Activated CD4-positive, alpha-beta T cell treated with anti-CD3 and anti-CD28 coated beads for 48 hours (primary cell): ENCODE results near the gene CACNA1G.

Source experiments
- DNase-seq: peaks from one replicate; pipeline ENCODE4 v3.0.0-alpha.2; 2020

The CACNA1G gene

GRCh38 chr17:50635732-50635981 is 75.1 kb downstream of the CACNA1G start:
- no peak for DNase-seq

- DNase-seq, result no peak
Observed at GRCh38 chr17:50635982-50636803, 75.7 kb downstream of the CACNA1G start.

GRCh38 chr17:50636804-50637195 is 76.3 kb downstream of the CACNA1G start:
- no peak for DNase-seq

- no peak for DNase-seq
Observed at GRCh38 chr17:50637829-50638605, 77.5 kb downstream of the CACNA1G start.

DNA sequence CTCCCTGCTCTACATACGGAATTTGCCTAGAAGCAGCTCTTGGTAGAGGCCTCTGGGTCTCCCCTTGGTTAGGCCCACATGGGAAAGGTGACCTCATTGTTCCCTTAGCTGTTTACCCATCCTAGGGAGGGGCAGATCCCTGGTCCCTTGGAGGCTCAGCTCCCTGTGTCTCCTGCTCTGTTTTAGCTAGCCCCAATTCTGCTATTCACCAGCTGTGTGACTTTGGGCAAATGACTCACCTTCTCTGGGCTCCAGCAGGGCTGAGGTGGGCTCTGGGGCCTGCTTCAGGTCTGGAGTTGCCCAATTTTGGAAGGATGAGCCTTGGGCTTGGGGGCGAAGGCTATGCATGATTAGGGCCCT is 78.1 kb downstream of the CACNA1G start:
- no peak for DNase-seq

DNA sequence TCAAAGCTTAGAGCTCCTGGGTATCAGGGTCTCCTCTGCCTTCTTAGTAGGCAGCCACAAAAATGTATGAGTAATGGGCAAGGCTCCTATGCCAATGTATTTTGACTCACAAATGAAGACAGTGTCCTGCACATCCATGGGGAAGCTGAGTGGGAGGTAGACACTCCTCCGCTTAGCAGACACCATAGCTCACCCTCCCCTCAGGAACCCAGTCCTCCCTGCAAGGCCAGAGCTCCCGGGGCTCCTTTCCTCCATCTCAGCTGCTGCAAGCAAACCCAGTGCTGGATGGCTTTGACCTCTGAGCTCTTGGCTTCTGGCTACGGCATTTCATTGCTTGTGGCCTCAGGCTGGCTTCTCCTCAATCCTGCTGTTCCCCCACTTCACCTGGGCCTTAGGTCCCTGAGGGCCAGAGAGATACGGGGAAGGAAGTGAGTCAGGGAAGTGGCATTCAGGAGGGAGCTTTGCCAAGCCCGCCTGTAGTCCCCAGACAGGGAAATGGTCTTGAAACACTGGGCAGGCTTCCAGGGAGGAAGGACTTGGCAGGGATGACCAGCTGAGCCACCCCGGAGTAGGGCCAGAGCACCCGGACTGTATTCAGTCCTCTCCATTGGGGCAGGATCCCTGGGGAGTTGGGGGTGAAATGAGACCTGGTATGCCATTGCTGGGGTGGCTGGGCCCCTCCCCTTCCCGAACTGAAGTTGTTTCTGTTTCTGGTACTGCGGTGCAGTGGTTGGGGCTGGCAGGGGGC is 78.6 kb downstream of the CACNA1G start:
- DNase-seq, result no peak

- DNase-seq, result no peak
Observed at GRCh38 chr17:50640686-50641351, 80.3 kb downstream of the CACNA1G start.

- DNase-seq, result no peak
Observed at GRCh38 chr17:50641357-50641756, 80.8 kb downstream of the CACNA1G start.

GRCh38 chr17:50642071-50642721 is 81.7 kb downstream of the CACNA1G start:
- no peak for DNase-seq

- DNase-seq, result no peak
Observed at GRCh38 chr17:50642722-50643656, 82.5 kb downstream of the CACNA1G start.

GRCh38 chr17:50645748-50646682 is 85.5 kb downstream of the CACNA1G start:
- DNase-seq, result no peak

GRCh38 chr17:50647187-50647586 is 86.7 kb downstream of the CACNA1G start:
- DNase-seq, result no peak

DNA sequence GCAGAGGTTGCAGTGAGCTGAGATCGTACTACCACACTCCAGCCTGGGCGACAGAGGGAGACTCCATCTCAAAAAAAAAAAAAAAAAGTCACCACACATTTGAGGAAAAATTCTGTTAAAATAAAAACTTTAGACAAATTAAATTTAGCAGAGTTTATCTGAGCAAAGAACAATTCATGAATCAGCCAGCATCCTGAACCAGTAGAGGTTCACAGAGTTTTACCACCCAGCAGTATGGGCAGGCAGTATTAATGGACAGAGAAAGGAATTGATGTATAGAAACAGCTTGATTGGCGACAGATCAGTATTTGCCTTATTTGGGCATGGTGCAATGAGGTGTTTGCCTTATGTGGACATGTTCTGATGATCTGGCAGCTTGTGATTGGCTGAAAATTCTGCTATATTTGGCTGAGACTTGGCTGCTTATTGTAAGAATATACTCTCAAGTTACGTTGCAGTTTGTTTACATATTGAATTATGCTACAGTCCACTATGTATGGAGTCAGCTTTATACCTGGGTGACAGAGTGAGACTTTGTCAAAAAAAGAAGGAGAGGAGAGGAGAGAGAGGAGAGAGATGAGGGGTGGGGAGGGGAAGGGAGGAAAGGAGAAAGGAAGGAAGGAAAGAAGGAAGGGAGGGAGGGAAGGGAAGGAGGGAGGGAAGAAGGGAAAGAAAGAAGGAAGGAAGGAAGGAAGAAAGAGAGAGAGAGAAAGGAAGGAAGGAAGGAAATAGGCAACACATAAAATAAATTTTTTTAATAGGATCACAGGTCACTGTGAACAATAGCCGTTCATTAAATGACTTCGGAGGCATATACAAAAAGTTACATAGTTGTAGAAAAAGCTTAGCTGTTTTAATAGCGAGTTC is 88.8 kb downstream of the CACNA1G start:
- no peak for DNase-seq

DNA sequence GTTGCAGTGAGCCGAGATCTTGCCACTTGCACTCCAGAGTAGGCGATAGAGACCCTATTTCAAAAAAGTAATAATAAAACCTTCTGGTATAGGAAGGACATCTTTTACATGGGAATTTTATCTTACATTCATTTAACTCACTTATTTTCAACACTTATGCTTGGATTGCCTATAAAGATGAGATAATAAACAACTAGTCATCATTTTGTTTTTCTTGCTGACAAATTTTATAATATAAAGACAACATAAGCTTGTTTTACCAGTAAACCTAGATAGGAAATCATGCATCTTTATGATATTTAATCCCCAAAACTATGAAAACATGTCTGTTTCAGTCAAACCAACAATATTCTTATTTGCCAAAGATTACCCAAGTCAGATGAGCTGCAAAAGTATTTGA is 91.1 kb downstream of the CACNA1G start:
- DNase-seq, result no peak

DNA sequence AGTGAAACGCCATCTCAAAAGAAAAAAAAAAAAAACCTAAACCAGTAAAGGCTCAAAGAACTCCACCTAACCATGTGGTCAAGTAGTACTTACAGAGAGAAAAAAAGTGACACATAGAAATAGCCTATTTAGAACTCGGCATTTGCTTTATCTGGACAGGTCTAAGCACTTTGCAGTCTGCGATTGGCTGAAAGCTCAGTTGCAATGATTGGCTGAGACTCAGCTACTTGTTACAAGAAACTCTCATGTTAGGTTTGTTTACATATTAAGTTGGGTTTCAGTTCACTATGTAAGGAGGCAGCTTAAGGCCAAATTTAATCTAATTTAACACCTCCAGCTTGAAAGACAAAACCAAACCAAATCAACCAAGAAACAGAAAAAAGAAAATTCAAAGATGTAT is 93.2 kb downstream of the CACNA1G start:
- no peak for DNase-seq

DNA sequence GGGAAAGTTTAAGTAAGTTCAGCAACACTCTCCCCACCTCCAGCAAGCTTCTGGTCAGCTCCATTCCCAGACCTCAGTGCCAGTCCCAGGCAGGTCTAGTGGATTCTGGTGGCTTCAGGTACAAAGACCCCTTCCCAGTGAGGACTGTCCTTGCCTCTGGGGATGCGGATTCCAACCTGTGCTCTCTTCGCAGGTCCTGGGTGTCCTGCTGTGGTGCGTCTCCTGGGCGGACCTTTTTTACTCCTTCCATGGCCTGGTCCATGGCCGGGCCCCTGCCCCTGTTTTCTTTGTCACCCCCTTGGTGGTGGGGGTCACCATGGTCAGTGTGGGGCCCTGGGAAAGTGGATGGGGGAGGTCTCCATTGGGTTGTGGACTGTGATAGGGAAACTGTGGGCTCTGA is 96.0 kb downstream of the CACNA1G start:
- DNase-seq, result no peak

DNA sequence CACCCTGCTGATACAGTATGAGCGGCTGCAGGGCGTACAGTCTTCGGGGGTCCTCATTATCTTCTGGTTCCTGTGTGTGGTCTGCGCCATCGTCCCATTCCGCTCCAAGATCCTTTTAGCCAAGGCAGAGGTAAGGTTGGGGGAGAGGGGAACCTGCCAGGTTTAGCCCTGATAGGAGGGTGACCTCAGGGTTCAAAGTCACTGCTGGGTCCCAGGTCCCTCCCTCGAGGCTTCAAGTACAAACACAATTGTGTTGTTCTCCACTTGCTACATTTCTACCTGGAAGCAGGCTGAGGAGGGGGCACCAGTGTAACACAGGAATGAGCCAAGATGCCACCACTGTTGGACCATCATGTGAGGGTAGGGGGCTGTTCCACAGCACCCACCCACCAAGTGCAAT is 96.5 kb downstream of the CACNA1G start:
- no peak for DNase-seq

DNA sequence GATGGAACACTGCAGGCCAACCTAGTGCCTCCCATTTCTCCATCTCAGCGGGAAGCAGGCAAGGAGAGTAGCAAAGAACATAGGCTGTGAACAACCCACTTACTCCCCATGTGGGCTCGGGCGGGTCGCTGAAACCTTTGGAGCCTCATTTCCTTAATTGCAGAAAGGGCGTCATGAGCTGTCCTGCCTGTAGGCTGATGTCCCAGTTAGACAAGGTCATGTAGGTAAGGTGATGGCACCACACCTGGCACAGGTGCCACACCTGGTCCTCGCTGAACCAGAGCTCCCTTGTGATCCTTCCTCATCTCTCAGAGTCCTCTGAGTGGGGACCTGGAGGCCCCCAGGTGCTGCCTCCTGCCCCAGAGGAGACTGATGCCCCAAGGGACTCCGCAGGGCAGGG is 97.1 kb downstream of the CACNA1G start:
- no peak for DNase-seq

GRCh38 chr17:50658616-50659015 is 98.1 kb downstream of the CACNA1G start:
- no peak for DNase-seq

- DNase-seq, result no peak
Observed at GRCh38 chr17:50659179-50659578, 98.7 kb downstream of the CACNA1G start.
